Type B pancreatic cell (in vitro differentiated cells): ENCODE data around the gene ITPK1. TPM values are rescaled to one million over a fixed set of nuclear protein-coding genes. Genes with fewer than 3 reads are reported as not detected.
"Not testable (repeated sequence)": the region's sequence is repeated elsewhere in the genome, so short reads cannot be mapped to it uniquely, and the experiment has no call there.

Experiments used
- DNase-seq: peaks from one replicate; pipeline ENCODE4 v3.0.0; 2021; ENCODE audit warnings: mixed read lengths; ENCODE audit not compliant: unreplicated experiment; ENCODE audit errors: extremely low spot score
- H3K27ac Mint-ChIP-seq: 2 replicates; pipeline ENCODE4 v1.8.0; 2021; ENCODE audit warnings: mild to moderate bottlenecking, mixed read lengths
- H3K27me3 Mint-ChIP-seq: 2 replicates; pipeline ENCODE4 v1.8.0; 2021; ENCODE audit warnings: mixed read lengths
- H3K36me3 Mint-ChIP-seq: 2 replicates; pipeline ENCODE4 v1.8.0; 2021; ENCODE audit warnings: mixed read lengths
- H3K4me1 Mint-ChIP-seq: one replicate; pipeline ENCODE4 v1.8.0; 2021; ENCODE audit warnings: mixed read lengths; ENCODE audit not compliant: unreplicated experiment
- H3K4me3 Mint-ChIP-seq: 2 replicates; pipeline ENCODE4 v1.8.0; 2021; ENCODE audit warnings: mild to moderate bottlenecking, mixed read lengths
- H3K9me3 Mint-ChIP-seq: 2 replicates; pipeline ENCODE4 v1.8.0; 2021; ENCODE audit warnings: mixed read lengths
- total RNA-seq: library from RNA; stranded (reverse); gene quantifications from 2 replicates; pipeline ENCODE4 v1.2.1, GENCODE V29; 2021; ENCODE audit warnings: low replicate concordance
- TF ChIP-seq, protein P1 (sequence below): fragments of 200-600 bp; sonication (generic); conservative IDR thresholded peaks from 2 replicates; pipeline ENCODE4 v1.5.0; 2021; ENCODE audit warnings: antibody characterized with exemption, mild to moderate bottlenecking

Gene ITPK1
- total RNA-seq, 1 donor from 2014 or later = 40.2 TPM

DNA sequence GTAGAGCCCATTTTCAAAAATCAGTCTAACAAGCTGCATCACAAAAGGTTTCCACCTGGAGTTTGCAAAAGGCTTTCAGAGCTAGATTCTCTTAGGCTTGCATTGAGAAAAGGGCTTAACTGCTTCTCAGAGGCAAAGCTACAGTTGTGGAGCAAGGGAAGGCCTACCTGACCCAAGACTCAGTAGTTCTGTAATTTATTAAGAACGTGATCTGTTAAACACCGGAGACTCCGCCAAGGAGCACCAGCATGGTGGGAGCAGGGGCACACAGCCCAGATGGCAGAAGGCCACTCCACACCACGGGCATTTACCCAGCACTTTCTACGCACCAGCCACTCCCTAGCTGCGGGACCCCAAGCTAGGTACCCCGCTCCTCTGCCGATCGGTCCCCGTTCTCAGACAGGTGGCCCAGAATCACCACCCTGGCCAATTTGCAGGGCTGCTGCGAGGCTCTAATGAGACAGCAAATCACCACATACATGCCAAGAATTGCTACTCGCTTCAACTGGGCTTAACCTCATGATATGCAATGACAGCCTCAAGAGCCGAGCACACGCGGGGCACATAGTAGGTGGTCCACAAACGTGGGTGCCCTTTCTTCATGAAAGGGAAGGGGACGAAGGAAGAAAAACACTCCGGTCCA lies 1.5 kb downstream of the ITPK1 start:
- H3K36me3 Mint-ChIP-seq = no peaks in the 10 kb centered on the region
- DNase-seq = no peak
- H3K4me1 Mint-ChIP-seq = peaks cover 12% of the 10 kb centered on the region
- H3K27ac Mint-ChIP-seq = peak overlapping the region; percentile 62
- peak overlapping the region; percentile 87 for H3K4me3 Mint-ChIP-seq
- H3K27me3 Mint-ChIP-seq = no peaks in the 10 kb centered on the region
- H3K9me3 Mint-ChIP-seq = no peaks in the 10 kb centered on the region
- TF ChIP-seq, protein P1, sequence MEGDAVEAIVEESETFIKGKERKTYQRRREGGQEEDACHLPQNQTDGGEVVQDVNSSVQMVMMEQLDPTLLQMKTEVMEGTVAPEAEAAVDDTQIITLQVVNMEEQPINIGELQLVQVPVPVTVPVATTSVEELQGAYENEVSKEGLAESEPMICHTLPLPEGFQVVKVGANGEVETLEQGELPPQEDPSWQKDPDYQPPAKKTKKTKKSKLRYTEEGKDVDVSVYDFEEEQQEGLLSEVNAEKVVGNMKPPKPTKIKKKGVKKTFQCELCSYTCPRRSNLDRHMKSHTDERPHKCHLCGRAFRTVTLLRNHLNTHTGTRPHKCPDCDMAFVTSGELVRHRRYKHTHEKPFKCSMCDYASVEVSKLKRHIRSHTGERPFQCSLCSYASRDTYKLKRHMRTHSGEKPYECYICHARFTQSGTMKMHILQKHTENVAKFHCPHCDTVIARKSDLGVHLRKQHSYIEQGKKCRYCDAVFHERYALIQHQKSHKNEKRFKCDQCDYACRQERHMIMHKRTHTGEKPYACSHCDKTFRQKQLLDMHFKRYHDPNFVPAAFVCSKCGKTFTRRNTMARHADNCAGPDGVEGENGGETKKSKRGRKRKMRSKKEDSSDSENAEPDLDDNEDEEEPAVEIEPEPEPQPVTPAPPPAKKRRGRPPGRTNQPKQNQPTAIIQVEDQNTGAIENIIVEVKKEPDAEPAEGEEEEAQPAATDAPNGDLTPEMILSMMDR = no peak

DNA sequence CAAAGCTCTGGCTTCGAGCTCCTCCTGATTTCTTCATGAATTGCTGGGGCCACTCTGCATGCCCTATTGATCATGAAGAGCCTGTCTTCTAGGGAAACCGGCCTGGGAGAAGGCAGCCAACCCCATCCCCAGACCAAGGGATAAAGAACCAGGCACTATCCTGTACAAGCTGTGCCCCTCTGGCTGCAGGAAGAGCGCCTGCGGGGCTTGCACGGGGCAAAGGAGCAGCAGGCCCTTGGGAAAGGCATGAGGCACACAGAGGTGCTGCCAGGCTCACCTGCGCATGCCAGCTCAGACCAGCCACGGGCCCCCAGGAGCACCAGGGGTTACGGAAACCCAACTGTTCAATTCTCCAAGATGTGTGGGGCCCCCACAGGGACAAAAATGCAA lies 2.1 kb downstream of the ITPK1 start:
- TF ChIP-seq, protein P1 = no peak
- H3K4me1 Mint-ChIP-seq = peaks cover 12% of the 10 kb centered on the region
- H3K27ac Mint-ChIP-seq = peak overlapping the region; percentile 62
- no peaks in the 10 kb centered on the region for H3K9me3 Mint-ChIP-seq
- no peaks in the 10 kb centered on the region for H3K36me3 Mint-ChIP-seq
- no peaks in the 10 kb centered on the region for H3K27me3 Mint-ChIP-seq
- peak overlapping the region; percentile 87 for H3K4me3 Mint-ChIP-seq
- no peak for DNase-seq

DNA sequence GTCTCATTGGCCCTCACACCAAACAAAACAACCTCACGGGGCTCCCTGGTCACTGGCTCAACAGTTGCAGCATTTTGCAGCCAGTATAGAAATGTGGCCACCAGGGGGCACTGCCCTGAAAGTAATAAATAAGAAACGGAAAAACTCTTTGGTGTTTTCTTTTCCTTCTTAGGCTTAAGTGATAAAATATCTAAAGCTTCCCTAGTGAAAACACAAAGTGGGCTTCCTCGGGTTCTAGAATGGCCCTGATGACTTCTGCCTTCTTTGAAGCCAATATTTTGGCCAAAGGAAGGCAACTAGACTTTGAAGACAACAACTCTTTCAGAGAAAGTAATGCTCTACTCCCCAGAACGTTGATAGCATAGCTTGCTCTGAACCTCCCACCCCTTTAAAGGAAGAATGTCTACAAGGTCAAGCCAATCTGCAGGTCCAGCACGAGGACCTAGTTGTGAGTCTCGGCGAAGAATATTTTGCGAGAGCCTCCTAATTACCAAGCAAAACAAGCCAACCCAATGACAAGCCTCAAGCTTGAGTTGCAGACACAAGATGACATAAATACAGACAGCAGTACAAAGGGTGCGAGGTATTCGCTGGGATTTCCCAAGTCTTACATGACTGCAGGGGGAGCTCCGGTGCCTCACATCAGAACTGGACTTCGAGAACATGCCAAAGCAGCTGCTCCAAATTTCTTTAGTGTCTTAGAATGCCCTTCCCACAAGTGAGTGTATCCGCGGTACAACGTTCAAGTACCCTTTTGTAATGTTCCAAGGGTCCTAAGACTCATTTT lies 2.6 kb downstream of the ITPK1 start:
- Mint-ChIP-seq H3K4me3 (peak overlapping the region; percentile 87), H3K9me3 (no peaks in the 10 kb centered on the region), H3K36me3 (no peaks in the 10 kb centered on the region), H3K27ac (peak overlapping the region; percentile 62), H3K27me3 (no peaks in the 10 kb centered on the region), H3K4me1 (peaks cover 12% of the 10 kb centered on the region)
- TF ChIP-seq, protein P1 = peak; percentile 92
- no peak for DNase-seq

DNA sequence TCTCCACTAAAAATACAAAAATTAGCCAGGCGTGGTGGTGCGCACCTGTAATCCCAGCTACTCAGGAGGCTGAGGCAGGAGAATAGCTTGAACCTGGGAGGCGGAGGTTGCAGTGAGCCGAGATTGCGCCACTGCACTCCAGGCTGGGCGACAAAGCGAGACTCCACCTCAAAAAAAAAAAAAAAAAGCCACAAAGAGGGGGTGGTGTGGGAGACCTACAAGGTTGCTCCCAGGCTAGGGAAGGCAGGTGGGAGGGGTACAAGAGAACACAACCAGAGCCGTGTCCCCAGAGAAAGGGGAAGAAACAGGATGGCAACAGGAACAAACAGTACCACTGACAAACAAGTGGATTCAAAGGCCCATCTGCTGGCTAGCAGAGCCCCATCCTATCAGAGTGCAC lies 4.2 kb downstream of the ITPK1 start:
- H3K4me3 Mint-ChIP-seq, H3K27me3 Mint-ChIP-seq, H3K9me3 Mint-ChIP-seq, H3K36me3 Mint-ChIP-seq, DNase-seq, H3K27ac Mint-ChIP-seq: not testable (repeated sequence)
- H3K4me1 Mint-ChIP-seq = peaks cover 16% of the 10 kb centered on the region

DNA sequence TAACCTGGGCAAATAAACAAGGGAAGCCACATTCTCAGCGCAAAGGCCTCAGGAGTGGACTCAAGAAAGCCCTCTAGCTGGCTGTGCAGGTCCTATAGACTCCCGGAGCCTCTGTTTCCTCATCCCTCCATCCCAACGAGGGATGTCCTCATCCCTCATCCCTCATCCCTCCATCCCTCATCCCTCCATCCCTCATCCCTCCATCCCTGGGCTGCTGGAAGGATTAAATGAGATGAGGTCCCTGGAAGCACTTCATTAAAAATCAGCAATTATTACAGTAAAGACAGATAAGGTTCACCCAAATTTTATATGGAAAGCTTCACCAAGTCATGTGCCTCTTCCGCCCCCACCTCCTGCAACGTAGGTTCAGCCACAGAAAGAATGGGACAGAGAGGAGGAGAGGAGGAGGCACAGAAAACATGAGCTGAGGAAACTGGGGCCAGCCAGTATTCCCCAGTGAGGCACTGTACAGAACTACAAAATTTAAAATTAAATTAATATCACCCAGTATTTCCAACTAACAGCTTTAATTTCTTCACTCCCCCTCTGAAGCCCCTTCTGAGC lies 4.8 kb downstream of the ITPK1 start:
- no peak overlapping the region for H3K27ac Mint-ChIP-seq
- H3K4me3 Mint-ChIP-seq = no peak overlapping the region
- DNase-seq = no peak
- no peaks in the 10 kb centered on the region for H3K9me3 Mint-ChIP-seq
- no peaks in the 10 kb centered on the region for H3K36me3 Mint-ChIP-seq
- no peaks in the 10 kb centered on the region for H3K27me3 Mint-ChIP-seq
- peaks cover 16% of the 10 kb centered on the region for H3K4me1 Mint-ChIP-seq
- TF ChIP-seq, protein P1 = no peak
